SU-DHL-6 (cell line): ENCODE measurements around the gene PASD1.
"Not testable (repeated sequence)": the region's sequence is repeated elsewhere in the genome, so short reads cannot be mapped to it uniquely, and the experiment has no call there.

ENCODE experiments used
- H2AFZ ChIP-seq: fragments of 200-600 bp; sonication (generic); 2 replicates; pipeline ENCODE4 v1.6.1; 2014; ENCODE audit warnings: low read depth, mild to moderate bottlenecking, moderate library complexity, mixed read lengths, antibody characterized with exemption, low read length; ENCODE audit not compliant: severe bottlenecking
- H3F3A ChIP-seq: fragments of 200-600 bp; shearing (Covaris generic); 2 replicates; pipeline ENCODE4 v1.6.0; 2016; ENCODE audit warnings: antibody characterized with exemption, mild to moderate bottlenecking; ENCODE audit not compliant: insufficient read depth
- H3K27ac ChIP-seq: fragments of 200-600 bp; sonication (generic); 2 replicates; pipeline ENCODE4 v1.5.1; 2016; ENCODE audit warnings: low read depth, mild to moderate bottlenecking, low read length, moderate library complexity, mixed read lengths
- H3K27me3 ChIP-seq: fragments of 200-600 bp; sonication (generic), shearing (Covaris generic); 2 replicates; pipeline ENCODE4 v1.6.0; 2014; ENCODE audit warnings: mild to moderate bottlenecking, low read length
- H3K36me3 ChIP-seq: fragments of 200-600 bp; sonication (generic); 2 replicates; pipeline ENCODE4 v1.6.1; 2014; ENCODE audit warnings: mild to moderate bottlenecking, low read length, mixed read lengths
- H3K4me2 ChIP-seq: fragments of 300-600, 200-600 bp; shearing (Covaris generic), sonication (generic); 2 replicates; pipeline ENCODE4 v1.6.0; 2014; ENCODE audit warnings: low read length, low read depth, mild to moderate bottlenecking; ENCODE audit not compliant: poor library complexity, severe bottlenecking
- H3K4me3 ChIP-seq: fragments of 200-600 bp; sonication (generic); 2 replicates; pipeline ENCODE4 v1.5.1; 2014; ENCODE audit warnings: antibody characterized with exemption, low read length, mild to moderate bottlenecking, mixed read lengths; ENCODE audit not compliant: insufficient read depth, poor library complexity, severe bottlenecking
- H3K79me2 ChIP-seq: fragments of 200-600 bp; sonication (generic); 2 replicates; pipeline ENCODE4 v1.6.1; 2014; ENCODE audit warnings: mild to moderate bottlenecking, low read length, moderate library complexity; ENCODE audit not compliant: insufficient read depth
- H3K9ac ChIP-seq: fragments of 200-600 bp; sonication (generic); 2 replicates; pipeline ENCODE4 v1.7.0; 2014; ENCODE audit warnings: mild to moderate bottlenecking, low read length
- H3K9me2 ChIP-seq: fragments of 200-600 bp; sonication (generic); replicated peaks from 2 replicates; pipeline ENCODE4 v1.6.1; 2014; ENCODE audit warnings: low read length; ENCODE audit not compliant: insufficient read depth
- H3K9me3 ChIP-seq: fragments of 200-600 bp; sonication (generic); 2 replicates; pipeline ENCODE4 v1.6.1; 2014; ENCODE audit warnings: low read length, mixed read lengths; ENCODE audit not compliant: insufficient read depth
- H4K20me1 ChIP-seq: fragments of 200-600 bp; sonication (generic); 2 replicates; pipeline ENCODE4 v1.6.1; 2014; ENCODE audit warnings: low read depth, mild to moderate bottlenecking, antibody characterized with exemption, low read length, moderate library complexity, mixed read lengths
- EZH2phosphoT487 ChIP-seq: fragments of 200-600 bp; sonication (generic), shearing (Covaris generic); conservative IDR thresholded peaks from 2 replicates; pipeline ENCODE4 v1.6.1; 2018; ENCODE audit warnings: mild to moderate bottlenecking, antibody characterized with exemption, low read length, moderate library complexity, mixed read lengths
- TF ChIP-seq, protein P1 (sequence below): fragments of 200-600 bp; sonication (generic); IDR thresholded peaks from one replicate; pipeline ENCODE4 v1.5.1; 2017; ENCODE audit warnings: antibody characterized with exemption, mild to moderate bottlenecking, low read length, moderate library complexity; ENCODE audit not compliant: insufficient read depth, poor library complexity, severe bottlenecking

The PASD1 gene

DNA sequence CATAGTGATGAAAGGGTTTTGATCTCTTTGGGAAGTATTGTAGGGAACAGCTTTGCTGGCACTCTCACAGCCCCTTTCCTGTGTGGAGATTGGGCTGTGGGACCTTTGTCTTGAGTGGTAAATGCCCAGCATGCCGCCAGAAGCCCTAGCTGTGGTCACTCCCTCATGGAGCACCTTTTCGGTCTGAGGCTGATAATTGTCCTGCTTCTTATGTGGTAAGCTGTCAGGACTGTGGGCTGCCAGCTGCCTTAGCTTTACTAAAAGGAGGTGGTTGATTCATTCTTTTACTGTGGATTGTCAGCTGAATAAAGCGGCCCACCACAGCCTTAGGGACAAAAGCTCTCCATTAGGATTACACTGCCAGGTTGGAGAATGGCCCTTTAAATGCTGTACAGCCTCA is 7.1 kb downstream of the PASD1 start:
- H2AFZ ChIP-seq: no peak overlapping the region
- no peak for TF ChIP-seq EZH2phosphoT487
- TF ChIP-seq, protein P1, sequence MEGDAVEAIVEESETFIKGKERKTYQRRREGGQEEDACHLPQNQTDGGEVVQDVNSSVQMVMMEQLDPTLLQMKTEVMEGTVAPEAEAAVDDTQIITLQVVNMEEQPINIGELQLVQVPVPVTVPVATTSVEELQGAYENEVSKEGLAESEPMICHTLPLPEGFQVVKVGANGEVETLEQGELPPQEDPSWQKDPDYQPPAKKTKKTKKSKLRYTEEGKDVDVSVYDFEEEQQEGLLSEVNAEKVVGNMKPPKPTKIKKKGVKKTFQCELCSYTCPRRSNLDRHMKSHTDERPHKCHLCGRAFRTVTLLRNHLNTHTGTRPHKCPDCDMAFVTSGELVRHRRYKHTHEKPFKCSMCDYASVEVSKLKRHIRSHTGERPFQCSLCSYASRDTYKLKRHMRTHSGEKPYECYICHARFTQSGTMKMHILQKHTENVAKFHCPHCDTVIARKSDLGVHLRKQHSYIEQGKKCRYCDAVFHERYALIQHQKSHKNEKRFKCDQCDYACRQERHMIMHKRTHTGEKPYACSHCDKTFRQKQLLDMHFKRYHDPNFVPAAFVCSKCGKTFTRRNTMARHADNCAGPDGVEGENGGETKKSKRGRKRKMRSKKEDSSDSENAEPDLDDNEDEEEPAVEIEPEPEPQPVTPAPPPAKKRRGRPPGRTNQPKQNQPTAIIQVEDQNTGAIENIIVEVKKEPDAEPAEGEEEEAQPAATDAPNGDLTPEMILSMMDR: no peak
- H3F3A ChIP-seq: no peaks in the 10 kb centered on the region
- no peaks in the 10 kb centered on the region for H3K27me3 ChIP-seq
- no peaks in the 10 kb centered on the region for H3K79me2 ChIP-seq
- H4K20me1 ChIP-seq: no peaks in the 10 kb centered on the region
- no peaks in the 10 kb centered on the region for H3K9me3 ChIP-seq
- no peak overlapping the region for H3K9ac ChIP-seq
- H3K36me3 ChIP-seq: no peaks in the 10 kb centered on the region
- H3K27ac ChIP-seq: no peak overlapping the region
- no peak overlapping the region for H3K4me3 ChIP-seq
- no peaks in the 10 kb centered on the region for H3K9me2 ChIP-seq
- no peak overlapping the region for H3K4me2 ChIP-seq

- H3K9me2 ChIP-seq: not testable (repeated sequence)
Observed at GRCh38 chrX:151593384-151593783, 29.9 kb downstream of the PASD1 start.

DNA sequence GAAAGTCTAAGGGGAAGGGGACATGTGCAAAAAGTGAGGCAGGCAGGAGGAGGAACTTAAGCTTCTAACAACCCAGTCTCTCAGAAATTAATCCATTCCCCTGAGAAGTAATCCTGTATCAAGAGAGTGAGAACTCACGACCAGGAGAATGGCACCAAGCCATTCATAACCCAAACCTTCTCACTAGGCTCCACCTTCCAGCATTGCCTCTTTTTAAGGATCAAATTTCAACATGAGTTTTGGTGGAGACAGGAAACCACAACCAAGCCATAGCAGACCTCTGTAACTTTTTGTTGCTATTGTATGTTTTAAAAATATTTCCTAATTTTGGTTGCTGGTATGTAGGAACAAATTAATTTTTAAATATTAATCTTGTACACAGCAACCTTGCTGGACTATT is 32.8 kb downstream of the PASD1 start:
- Histone ChIP-seq H3K9me2 (no peaks in the 10 kb centered on the region), H3K79me2 (no peaks in the 10 kb centered on the region), H3K9ac (no peak overlapping the region), H4K20me1 (no peaks in the 10 kb centered on the region), H3K36me3 (no peaks in the 10 kb centered on the region), H3F3A (no peaks in the 10 kb centered on the region), H3K27me3 (no peaks in the 10 kb centered on the region), H3K4me2 (no peak overlapping the region), H3K4me3 (no peak overlapping the region), H2AFZ (no peak overlapping the region), H3K9me3 (no peaks in the 10 kb centered on the region), H3K27ac (no peak overlapping the region)
- TF ChIP-seq, protein P1: no peak
- no peak for TF ChIP-seq EZH2phosphoT487

More at GRCh38 chrX:151593384-151593783, 29.9 kb downstream of the PASD1 start:
- H3K9me3 ChIP-seq, H3K4me3 ChIP-seq, H3K79me2 ChIP-seq, H3K4me2 ChIP-seq, H2AFZ ChIP-seq, H3K9ac ChIP-seq, H3F3A ChIP-seq, H3K36me3 ChIP-seq, H3K27ac ChIP-seq, H4K20me1 ChIP-seq, H3K27me3 ChIP-seq: not testable (repeated sequence)

GRCh38 chrX:151604931-151605330 is 41.5 kb downstream of the PASD1 start:
- no peak overlapping the region for H2AFZ ChIP-seq
- TF ChIP-seq EZH2phosphoT487: no peak
- TF ChIP-seq, protein P1: no peak
- H3K9me2 ChIP-seq: no peaks in the 10 kb centered on the region
- H3K36me3 ChIP-seq: no peaks in the 10 kb centered on the region
- no peak overlapping the region for H3K4me2 ChIP-seq
- no peaks in the 10 kb centered on the region for H3K9me3 ChIP-seq
- no peaks in the 10 kb centered on the region for H3K79me2 ChIP-seq
- H4K20me1 ChIP-seq: no peaks in the 10 kb centered on the region
- no peaks in the 10 kb centered on the region for H3K27me3 ChIP-seq
- no peak overlapping the region for H3K9ac ChIP-seq
- no peaks in the 10 kb centered on the region for H3F3A ChIP-seq
- no peak overlapping the region for H3K4me3 ChIP-seq
- no peak overlapping the region for H3K27ac ChIP-seq
